B cell (primary cell): Measurements from ENCODE around the gene PRRC2B. TPM values are rescaled to one million over a fixed set of nuclear protein-coding genes. Genes with fewer than 3 reads are reported as not detected.

Experiments used
- ATAC-seq: fragments of 200-7000 bp; cut with Tn5 transposase; one replicate; pipeline ENCODE4 v1.10.0; 2021; ENCODE audit warnings: low read depth, mild to moderate bottlenecking, moderate number of reproducible peaks, moderate library complexity
- CTCF ChIA-PET: fragments of 350-600 bp; sonication (Branson Sonifier 250); formaldehyde crosslinking; loops from one replicate; lab custom pipeline; 2021; ENCODE audit warnings: antibody characterized with exemption, inconsistent platforms; lab: Charles Lee
- POLR2A ChIA-PET: fragments of 350-600 bp; sonication (Branson Sonifier 250); formaldehyde crosslinking; loops from one replicate; lab custom pipeline; 2021; ENCODE audit warnings: antibody characterized with exemption; lab: Charles Lee
- DNase-seq: peaks from one replicate; pipeline ENCODE4 v3.0.0; 2013
- H2AFZ ChIP-seq: 2 replicates; pipeline ENCODE4 v1.6.1; 2012; ENCODE audit warnings: mild to moderate bottlenecking, low read depth, low read length; ENCODE audit not compliant: insufficient read depth, poor library complexity, severe bottlenecking
- H3K27ac ChIP-seq, 2 donors: 1 replicate in 1 of 2; 2 replicates in 1 of 2; pipeline ENCODE4 v1.5.1; 2012 to 2013; ENCODE audit warnings: low read length in 2 of 2, mild to moderate bottlenecking in 2 of 2, moderate library complexity in 1 of 2
- H3K27me3 ChIP-seq, 4 experiments: fragments of 200-600 bp in 1 of 4; sonication (generic) in 1 of 4; replicated peaks in 1 of 4; 1 replicate in 2 of 4; 2 replicates in 2 of 4; pipeline versions ENCODE4 v1.6.1 to v1.7.0; 2013 to 2016; ENCODE audit warnings: low read length in 3 of 4, mild to moderate bottlenecking in 2 of 4, mixed read lengths in 1 of 4, moderate library complexity in 1 of 4; ENCODE audit not compliant: insufficient read depth in 4 of 4, control insufficient read depth in 3 of 4; ENCODE audit errors: control extremely low read depth in 1 of 4
- H3K36me3 ChIP-seq, 2 experiments: replicated peaks in 1 of 2; 1 replicate in 1 of 2; 2 replicates in 1 of 2; pipeline versions ENCODE4 v1.6.1 to v1.7.1; 2013; ENCODE audit warnings: low read length in 1 of 2; ENCODE audit not compliant: insufficient read depth in 2 of 2, control insufficient read depth in 1 of 2; ENCODE audit errors: control extremely low read depth in 1 of 2, extremely low read depth in 1 of 2
- H3K4me1 ChIP-seq, 2 donors: fragments of 200-600 bp in 1 of 2; sonication (generic) in 1 of 2; 1 replicate in 1 of 2; 2 replicates in 1 of 2; pipeline versions ENCODE4 v1.5.1 to v1.6.1; 2013 to 2017; ENCODE audit warnings: low read length in 2 of 2; ENCODE audit not compliant: control insufficient read depth in 2 of 2, insufficient read depth in 2 of 2
- H3K4me2 ChIP-seq: replicated peaks from 2 replicates; pipeline ENCODE3; 2012; ENCODE audit warnings: mild to moderate bottlenecking, low read depth, low read length; ENCODE audit not compliant: poor library complexity, severe bottlenecking
- H3K4me3 ChIP-seq, 5 experiments: fragments of 200-600 bp in 1 of 5; sonication (generic) in 1 of 5; 1 replicate in 3 of 5; 2 replicates in 2 of 5; pipeline versions ENCODE4 v1.5.1 to v1.7.0; 2011 to 2016; ENCODE audit warnings: low read length in 4 of 5, mild to moderate bottlenecking in 4 of 5, low read depth in 2 of 5, control low read depth in 1 of 5, moderate library complexity in 1 of 5; ENCODE audit not compliant: insufficient read depth in 1 of 5; ENCODE audit errors: control extremely low read depth in 1 of 5, extremely low read depth in 1 of 5
- H3K79me2 ChIP-seq: fragments of 200-600 bp; sonication (generic); one replicate; pipeline ENCODE4 v1.6.0; 2016; ENCODE audit warnings: low read length; ENCODE audit not compliant: control insufficient read depth, insufficient read depth
- H3K9ac ChIP-seq: fragments of 200-600 bp; sonication (generic); 2 replicates; pipeline ENCODE4 v1.6.1; 2017; ENCODE audit warnings: mild to moderate bottlenecking, low read length, moderate library complexity
- H3K9me3 ChIP-seq, 3 donors: one replicate each; pipeline versions ENCODE4 v1.6.1 to v1.7.1; 2013; ENCODE audit warnings: low read length in 2 of 3; ENCODE audit not compliant: control insufficient read depth in 2 of 3, insufficient read depth in 1 of 3; ENCODE audit errors: control extremely low read depth in 1 of 3
- H4K20me1 ChIP-seq: 2 replicates; pipeline ENCODE4 v1.6.0; 2012; ENCODE audit warnings: mild to moderate bottlenecking, low read length; ENCODE audit not compliant: insufficient read depth, control insufficient read depth, poor library complexity, severe bottlenecking
- H3K27ac Mint-ChIP-seq: one replicate; pipeline ENCODE4 v1.8.0; 2021; ENCODE audit warnings: mixed read lengths
- H3K27me3 Mint-ChIP-seq: one replicate; pipeline ENCODE4 v1.8.0; 2021; ENCODE audit warnings: mixed read lengths
- H3K4me1 Mint-ChIP-seq: one replicate; pipeline ENCODE4 v1.8.0; 2021; ENCODE audit warnings: mixed read lengths
- H3K4me3 Mint-ChIP-seq: one replicate; pipeline ENCODE4 v1.8.0; 2021; ENCODE audit warnings: mixed read lengths
- H3K9me3 Mint-ChIP-seq: one replicate; pipeline ENCODE4 v1.8.0; 2022; ENCODE audit warnings: mixed read lengths; ENCODE audit not compliant: insufficient read depth
- CTCF ChIP-seq: fragments of 200-600 bp; IDR thresholded peaks from one replicate; pipeline ENCODE4 v1.8.0; 2022; ENCODE audit warnings: antibody characterized with exemption, mild to moderate bottlenecking
- EZH2 ChIP-seq: IDR thresholded peaks from 2 replicates; pipeline ENCODE4 v1.6.1; 2012; ENCODE audit warnings: borderline replicate concordance, low read depth, mild to moderate bottlenecking, moderate library complexity, low read length; ENCODE audit not compliant: insufficient read depth, poor library complexity, severe bottlenecking
- whole genome bisulfite sequencing: methylation state at CpG from one replicate; pipeline ENCODE4 v1.1.5; 2013; ENCODE audit warnings: missing lambda C conversion rate; ENCODE audit not compliant: insufficient coverage; 5-methylcytosine and 5-hydroxymethylcytosine counted together
- intact Hi-C: fragments of 100-400 bp; cut with micrococcal nuclease; formaldehyde crosslinking; loops from one replicate; pipeline ENCODE4 v1.10.0; 2022
- polyA plus RNA-seq: library from polyadenylated mRNA; depleted of rRNA; stranded (reverse); fragments of >200 nt; gene quantifications from 2 replicates; pipeline ENCODE4 v1.2.3, GENCODE V29; 2012
- total RNA-seq, 2 donors: library from RNA; stranded (reverse); fragments of 120-200 nt in 1 of 2; gene quantifications; 1 replicate in 1 of 2; 2 replicates in 1 of 2; pipeline versions ENCODE4 v1.2.3 to v1.2.4, GENCODE V29; 2013 to 2022

PRRC2B gene
- total and polyA plus RNA-seq, 2 donors (not counting 1 experiment from before 2014, with no cell fraction given): 63.9 to 268 TPM

- no peaks in the 10 kb centered on the region for H3K9me3 ChIP-seq
- H3K4me1 ChIP-seq: peaks cover 62 to 72% of the 10 kb centered on the region in 2 donors
- H3K27me3 ChIP-seq: no peaks in the 10 kb centered on the region
- peaks cover 0 to 16% of the 10 kb centered on the region in 2 experiments for H3K36me3 ChIP-seq
- H3K4me2 ChIP-seq: no peak overlapping the region
- WGBS: 92% methylated on average over 3 of the region's 6 CpGs
- H3K79me2 ChIP-seq: peaks cover 99% of the 10 kb centered on the region
- Mint-ChIP-seq H3K9me3 (no peaks in the 10 kb centered on the region), H3K27ac (no peak overlapping the region), H3K27me3 (no peaks in the 10 kb centered on the region), H3K4me3 (no peak overlapping the region), H3K4me1 (peaks cover 80% of the 10 kb centered on the region)
- ChIA-PET POLR2A (no interaction called here), CTCF (no interaction called here)
- no peak for ATAC-seq
- H4K20me1 ChIP-seq: peaks cover 94% of the 10 kb centered on the region
- no peak for DNase-seq
- no peak overlapping the region for H3K9ac ChIP-seq
- peak overlapping the region in 1 of 2 donors; percentile 7 for H3K27ac ChIP-seq
- H3K4me3 ChIP-seq: no peak overlapping the region
- TF ChIP-seq CTCF: no peak
- no peak for TF ChIP-seq EZH2
- H2AFZ ChIP-seq: no peak overlapping the region
- intact Hi-C loops: no loop called here
Measured at GRCh38 chr9:131400627-131401026, 6.7 kb downstream of the PRRC2B start.

GRCh38 chr9:131402073-131402472 lies 8.2 kb downstream of the PRRC2B start:
- no peak overlapping the region for H3K27ac Mint-ChIP-seq
- H3K9me3 ChIP-seq: no peaks in the 10 kb centered on the region
- no peaks in the 10 kb centered on the region for H3K27me3 ChIP-seq
- H3K9ac ChIP-seq: no peak overlapping the region
- ATAC-seq (no peak), DNase-seq (no peak)
- peak overlapping the region in 1 of 2 donors; percentile 35 for H3K27ac ChIP-seq
- H3K9me3 Mint-ChIP-seq: no peaks in the 10 kb centered on the region
- no peak overlapping the region for H3K4me2 ChIP-seq
- TF ChIP-seq EZH2 (no peak), CTCF (no peak)
- no peak overlapping the region for H2AFZ ChIP-seq
- H3K4me1 Mint-ChIP-seq: peaks cover 80% of the 10 kb centered on the region
- ChIA-PET CTCF (no interaction called here), POLR2A (no interaction called here)
- peaks cover 99% of the 10 kb centered on the region for H3K79me2 ChIP-seq
- no peaks in the 10 kb centered on the region for H3K27me3 Mint-ChIP-seq
- H3K36me3 ChIP-seq: peaks cover 0 to 18% of the 10 kb centered on the region in 2 experiments
- 100% methylated on average over 4 of the region's 6 CpGs for WGBS
- H4K20me1 ChIP-seq: peaks cover 94% of the 10 kb centered on the region
- no peak overlapping the region for H3K4me3 ChIP-seq
- intact Hi-C loops: no loop called here
- peaks cover 62 to 72% of the 10 kb centered on the region in 2 donors for H3K4me1 ChIP-seq
- peak overlapping the region; percentile 53 for H3K4me3 Mint-ChIP-seq
